Dermis blood vessel endothelial cell (primary cell): ENCODE measurements around the gene BBS1. TPM values are rescaled to one million over a fixed set of nuclear protein-coding genes. Genes with fewer than 3 reads are reported as not detected.
A peak's percentile ranks its signal among the peaks of the same experiment; 100 is the strongest.

ENCODE experiments used
- DNase-seq: peaks from one replicate; pipeline ENCODE4 v3.0.0; 2010
- total RNA-seq: library from RNA; depleted of rRNA; stranded (reverse); fragments of >200 nt; gene quantifications from 2 replicates; pipeline ENCODE4 v1.2.3, GENCODE V29; 2014

BBS1 gene
- total RNA-seq, 1 donor from 2014 or later = 36.8 TPM

DNA sequence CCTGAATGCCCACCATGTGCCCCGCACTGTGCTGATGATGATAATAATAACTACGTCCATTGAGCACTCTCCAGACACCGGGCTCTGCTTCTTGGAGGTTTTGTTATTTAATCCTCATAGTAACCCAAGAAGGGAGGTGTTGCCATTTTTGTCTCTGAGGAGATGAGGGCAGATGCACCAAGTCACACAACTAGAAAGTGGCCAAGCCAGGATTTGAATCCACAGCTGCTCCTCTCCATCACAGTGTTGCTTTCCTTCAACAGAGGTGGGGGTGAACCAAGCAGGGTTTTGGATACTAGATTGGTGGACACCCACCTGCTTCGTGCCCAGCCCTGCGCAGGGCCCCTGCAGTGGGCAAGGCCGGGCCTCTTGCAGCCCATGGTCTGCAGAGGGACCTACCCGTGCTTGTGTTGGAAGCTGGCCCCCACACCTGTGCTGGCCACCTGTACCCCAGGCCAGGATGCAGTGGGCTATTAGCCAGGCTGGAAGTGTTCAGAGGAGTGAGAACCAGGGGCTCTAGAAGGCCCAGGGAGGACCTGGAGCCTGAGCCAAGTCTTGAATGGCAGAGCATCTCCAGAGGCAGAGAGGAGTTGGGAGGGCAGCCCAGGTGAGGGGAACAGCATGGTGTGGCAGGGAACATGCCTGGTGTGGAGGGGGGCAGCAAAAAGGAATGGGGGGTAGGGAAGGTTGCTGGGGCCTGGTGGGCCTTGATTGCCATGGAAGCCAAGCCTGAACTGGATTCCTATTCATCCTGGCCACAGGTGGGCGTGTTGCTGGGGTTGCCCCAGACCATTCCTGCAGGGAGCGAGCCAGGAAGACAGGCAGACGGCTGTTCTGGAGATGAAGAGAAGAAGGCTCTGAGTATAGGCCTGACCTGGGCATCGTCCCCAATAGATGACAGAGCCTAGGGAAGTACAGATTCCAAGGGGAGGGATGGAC, 32.9 kb upstream of the BBS1 start:
- no peak for DNase-seq

DNA sequence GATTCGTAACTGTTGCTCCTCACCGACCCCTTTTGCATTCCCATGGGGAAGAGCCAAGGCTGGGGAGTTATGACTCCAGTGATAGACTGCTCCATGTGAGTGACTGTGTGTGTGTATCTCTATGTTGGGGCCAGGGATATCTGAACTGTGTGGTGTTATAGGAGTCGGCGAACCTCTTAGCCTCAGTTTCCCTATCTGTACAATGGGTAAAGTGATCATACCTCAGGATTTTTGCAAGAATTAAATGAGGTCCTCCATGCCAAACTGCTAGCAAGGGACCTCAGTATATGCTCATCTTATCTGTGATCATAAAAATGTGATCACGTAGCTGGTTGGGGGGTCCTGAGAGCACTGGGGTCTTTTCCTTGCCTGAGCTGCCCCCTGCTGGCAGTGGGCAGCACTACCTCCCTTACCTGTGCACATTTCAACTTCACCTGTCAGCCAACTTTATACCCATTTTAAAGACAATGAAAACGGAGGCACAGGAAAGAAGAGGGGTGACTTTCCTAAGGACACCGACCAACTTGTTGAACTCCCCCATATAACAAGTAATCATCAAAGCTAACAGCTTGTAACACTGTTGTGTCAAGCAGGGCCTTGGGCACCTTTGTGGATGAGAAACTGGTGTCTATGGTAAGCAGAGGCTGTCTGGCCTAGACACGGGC, 31.6 kb upstream of the BBS1 start:
- DNase-seq = peak; percentile 44

DNA sequence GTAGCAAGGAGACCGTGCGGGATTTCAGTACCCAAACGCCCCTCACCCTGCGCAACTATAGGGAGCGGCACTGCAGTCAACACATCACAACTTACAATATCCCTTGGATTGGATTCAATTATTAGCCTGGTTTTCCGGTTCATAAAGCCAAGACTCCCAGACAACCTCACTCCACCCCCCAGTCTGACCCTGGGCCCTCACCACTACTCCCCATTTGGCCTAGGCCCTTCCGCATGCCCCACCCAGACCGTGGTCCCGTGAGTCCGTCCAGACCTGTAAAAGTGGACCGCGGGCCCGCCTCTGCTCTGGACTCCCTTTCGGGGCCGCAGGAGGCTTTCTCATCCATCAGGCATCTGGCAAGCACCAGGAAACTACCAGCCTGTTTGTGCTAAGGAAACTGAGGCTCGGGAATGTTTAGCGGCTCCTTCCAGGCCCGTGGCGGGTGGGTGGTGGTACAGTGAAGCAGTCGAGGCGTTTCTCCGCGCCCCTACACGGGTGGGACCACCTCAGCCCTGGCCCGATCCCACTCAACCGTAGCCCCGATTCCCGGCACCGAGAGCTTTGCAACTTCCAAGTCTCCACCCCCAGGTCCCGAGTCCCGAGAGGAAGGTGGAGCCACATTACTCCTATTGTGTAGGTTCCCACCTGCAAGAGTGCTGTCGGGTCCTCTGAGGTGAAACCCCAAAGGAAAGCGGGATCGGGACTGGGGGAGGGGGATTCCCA, 30.9 kb upstream of the BBS1 start:
- peak; percentile 36 for DNase-seq

DNA sequence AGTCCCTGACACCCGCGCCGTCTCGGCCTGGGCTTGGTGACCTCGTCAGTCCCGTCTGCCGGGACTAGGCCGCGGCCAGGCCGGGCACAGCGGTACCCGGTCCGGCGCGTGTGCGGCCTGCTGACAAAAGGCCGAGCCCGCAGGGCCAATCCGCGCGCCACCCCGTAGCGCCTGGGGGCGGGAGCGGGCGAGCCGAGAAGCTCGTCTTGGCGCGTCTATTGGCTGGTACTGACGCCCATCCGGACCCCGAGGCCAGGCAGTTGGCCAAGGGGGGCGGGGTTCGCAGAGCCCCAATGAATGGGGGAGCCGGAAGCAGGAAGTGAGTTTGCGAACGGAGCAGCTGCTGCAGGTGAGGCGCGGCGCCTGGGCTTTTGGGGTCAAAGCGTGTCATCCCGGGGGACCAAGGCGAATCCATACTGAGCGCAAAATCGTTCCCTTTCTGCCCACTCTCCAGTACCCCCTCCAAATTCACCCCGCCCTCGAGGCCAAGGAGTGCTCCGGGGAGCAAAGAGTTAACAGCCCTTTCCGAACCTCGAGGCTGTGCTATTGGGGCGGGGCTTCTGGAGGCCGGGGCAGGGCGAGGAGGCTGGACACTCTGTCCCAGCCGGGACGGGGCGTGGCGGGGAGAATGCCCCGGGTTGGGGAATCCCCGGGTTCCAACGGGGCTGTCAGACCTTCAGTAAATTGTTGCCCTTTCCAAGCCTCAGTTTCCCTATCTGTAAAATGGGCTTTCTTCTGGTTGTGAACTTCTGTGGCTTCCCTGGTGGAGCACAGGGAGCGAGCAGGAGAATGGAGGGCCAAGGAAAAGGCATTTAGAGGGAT, 30.1 kb upstream of the BBS1 start, which contains the start of gene DPP3:
Gene DPP3 (plus strand): TSS at position 318 of the 822 bp plus-strand sequence. CDS start 1,767 bp downstream, outside the sequence.
- peak; percentile 98 for DNase-seq

DNA sequence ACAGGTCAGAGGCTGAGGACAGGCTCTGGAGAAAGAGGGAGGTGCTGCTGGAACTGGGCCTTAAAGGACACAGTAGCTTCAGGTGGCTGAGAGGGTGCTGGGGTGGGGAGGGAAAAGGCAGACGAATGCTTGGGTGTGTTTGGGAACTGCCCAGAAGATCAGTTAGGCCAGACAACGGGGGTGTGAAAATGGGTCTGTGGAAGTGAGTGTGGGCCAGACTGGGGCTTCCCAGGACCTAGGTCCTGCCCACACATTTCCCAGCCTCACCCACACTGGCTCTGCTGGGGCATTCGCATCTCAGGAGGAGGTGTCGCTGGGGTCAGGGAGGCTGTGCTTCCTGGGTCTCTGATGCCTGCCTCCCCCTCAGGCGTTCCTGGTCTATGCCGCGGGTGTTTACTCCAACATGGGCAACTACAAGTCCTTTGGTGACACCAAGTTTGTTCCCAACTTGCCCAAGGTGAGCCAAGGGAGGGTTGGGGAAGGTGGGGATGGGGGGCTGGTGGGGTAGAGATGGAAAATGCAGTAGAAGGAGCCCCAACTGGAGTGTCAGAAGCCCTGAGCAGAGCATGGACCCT, 25.5 kb upstream of the BBS1 start:
- DNase-seq = no peak

DNA sequence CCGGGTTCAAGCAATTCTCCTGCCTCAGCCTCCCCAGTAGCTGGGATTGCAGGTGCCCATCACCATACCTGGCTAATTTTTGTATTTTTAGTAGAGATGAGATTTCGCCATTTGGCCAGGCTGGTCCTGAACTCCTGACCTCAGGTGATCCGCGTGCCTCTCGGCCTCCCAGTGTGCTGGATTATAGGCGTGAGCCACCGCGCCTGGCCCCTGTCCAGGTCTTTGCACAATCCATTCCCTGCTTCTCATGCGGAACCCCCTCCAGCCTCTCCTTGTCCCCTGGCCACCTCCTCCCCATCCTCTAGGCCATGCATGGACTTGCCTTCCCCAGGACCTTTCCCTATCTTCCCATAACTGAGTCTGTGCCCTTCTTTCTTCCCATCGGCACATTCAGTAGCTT, 21.5 kb upstream of the BBS1 start:
- DNase-seq = no peak

DNA sequence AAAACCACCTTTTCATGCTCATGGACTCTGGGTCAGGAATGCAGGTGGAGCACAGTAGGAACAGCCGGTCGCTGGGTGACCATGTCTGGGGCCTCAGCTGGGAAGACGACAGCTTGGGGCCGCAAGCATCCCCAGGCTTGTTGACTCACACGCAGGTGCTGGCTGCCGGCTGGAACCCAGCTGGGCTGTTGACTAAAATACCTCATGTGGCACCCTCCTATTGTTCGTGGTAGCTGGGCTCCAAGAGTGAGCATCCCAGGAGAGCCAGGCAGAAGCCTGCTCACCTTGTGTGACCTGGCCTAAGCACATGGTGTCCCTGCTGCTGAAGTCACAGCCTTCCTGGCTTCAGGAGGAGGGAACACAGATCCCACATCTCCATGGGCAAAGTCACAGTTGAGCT, 20.8 kb upstream of the BBS1 start:
- DNase-seq = no peak

DNA sequence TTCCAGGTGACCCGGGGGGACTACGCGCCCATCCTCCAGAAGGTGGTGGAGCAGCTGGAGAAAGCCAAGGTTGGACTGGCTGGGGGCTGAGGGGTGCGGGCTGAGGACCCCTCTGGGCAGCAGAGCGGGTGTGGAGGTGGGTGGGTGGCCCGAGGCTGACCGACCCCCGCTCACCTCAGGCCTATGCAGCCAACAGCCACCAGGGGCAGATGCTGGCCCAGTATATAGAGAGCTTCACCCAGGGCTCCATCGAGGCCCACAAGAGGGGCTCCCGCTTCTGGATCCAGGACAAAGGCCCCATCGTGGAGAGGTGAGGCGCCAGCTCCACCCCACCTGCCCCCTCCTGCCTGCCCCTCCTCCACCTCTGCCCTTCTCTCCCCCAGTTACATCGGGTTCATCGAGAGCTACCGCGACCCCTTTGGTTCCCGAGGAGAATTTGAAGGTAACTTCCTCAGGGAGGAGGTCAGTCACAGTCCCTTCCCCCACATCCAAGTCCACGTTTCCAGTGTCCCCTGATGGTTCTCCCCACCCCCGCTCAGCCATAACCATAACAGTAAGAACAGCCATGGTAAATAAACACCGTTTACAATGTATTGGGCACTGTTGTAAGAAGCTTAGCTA, 19.0 kb upstream of the BBS1 start:
- no peak for DNase-seq

DNA sequence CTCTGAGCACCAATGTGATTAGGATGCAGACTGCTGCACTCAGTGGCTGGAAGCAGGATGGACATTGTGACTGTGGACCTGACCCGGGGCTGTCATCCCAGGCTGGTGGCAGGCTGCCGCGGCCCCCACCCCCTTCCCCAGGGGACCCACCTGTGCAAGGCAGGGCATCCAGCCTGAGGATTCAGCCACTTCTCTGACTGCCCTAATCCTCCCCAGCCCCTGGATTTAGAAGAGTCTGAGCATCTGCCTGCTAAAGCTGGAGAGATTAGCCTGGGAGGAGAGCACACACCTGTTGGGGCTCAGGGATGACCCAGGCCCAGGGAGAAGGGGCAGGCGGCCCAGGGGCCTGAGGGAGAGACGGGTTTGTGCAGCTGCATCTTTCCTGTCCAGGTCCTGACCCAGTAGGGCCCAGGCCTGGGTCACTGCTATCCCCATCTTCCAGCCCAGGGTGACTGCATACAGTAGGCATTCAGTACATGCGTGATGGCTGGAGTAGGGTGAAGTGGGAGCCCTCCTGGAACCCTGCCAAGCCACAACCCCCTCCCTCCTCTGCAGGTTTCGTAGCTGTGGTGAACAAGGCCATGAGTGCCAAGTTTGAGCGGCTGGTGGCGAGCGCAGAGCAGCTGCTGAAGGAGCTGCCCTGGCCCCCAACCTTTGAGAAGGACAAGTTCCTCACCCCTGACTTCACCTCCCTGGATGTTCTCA, 18.1 kb upstream of the BBS1 start:
- no peak for DNase-seq

DNA sequence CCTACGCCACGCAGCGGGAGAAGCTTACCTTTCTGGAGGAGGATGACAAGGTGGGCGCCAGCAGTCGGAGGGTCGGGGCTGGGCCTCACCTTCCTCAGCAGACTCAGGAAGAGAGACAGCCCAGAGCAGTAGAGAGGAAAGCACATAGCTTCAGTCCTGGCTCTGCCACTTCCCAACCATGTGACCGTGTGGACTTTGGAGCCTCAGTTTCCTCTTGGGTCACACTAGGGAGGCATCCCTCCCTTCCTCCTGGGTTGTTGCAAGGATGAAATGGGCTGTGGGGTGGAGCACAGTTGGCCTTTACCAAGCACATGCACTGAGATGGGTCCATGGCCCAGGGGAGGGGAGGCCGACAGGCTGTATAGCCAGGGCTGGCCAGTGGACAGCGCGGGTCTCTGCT, 17.3 kb upstream of the BBS1 start:
- DNase-seq = no peak

DNA sequence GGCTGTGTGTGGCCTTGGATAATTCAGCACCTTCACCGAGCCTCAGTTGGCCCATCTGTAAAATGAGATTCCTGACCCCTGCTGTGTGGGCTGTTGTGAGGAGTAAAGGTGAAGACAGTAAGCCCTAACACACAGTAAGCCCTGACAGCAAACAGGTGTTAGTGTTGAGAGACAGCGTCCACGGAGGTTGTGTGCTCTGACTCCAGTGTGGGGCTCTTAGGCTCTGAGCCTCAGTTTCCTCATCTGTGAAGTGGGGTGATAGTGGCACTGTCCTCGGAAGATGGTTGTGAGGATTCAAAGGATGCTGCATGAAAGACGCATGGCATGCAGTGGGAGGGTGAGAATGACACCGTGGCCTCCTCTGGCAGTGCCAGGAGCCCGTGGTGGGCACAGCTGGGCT, 16.0 kb upstream of the BBS1 start:
- no peak for DNase-seq

DNA sequence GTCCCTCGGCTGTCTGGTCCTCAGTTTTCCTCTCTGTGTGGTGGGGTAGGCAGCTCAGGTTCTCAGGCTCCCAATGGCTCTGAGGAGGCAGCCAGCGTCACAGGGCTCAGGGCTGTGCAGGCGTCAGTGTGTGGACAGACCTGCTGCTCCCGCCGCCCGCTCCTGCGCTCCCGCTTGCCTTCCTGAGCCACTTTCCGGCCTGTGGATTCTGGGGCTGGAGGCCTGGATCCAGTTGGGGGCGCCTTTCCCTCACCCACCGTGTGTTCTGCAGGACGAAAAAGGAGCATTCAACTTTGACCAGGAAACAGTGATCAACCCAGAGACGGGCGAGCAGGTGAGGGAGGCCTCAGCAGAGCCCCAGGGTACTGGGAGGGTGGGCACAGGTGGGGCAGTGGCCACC, 15.5 kb upstream of the BBS1 start:
- no peak for DNase-seq

DNA sequence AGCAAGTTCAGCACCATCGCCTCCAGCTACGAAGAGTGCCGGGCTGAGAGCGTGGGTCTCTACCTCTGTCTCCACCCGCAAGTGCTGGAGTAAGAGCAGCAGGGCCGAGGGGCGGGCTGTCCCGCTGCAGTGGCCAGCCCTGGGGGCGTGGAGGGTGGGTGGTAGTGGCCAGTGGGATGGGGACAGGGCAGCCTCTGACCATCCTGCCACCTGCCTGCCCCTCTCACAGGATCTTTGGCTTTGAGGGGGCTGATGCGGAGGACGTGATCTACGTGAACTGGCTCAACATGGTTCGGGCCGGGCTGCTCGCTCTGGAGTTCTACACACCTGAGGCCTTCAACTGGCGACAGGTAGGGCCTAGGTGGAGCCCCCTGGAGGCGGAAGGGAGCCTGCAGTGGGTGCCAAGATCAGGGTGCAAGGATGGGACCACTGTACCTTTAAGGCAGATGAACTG, 15.0 kb upstream of the BBS1 start:
- no peak for DNase-seq

DNA sequence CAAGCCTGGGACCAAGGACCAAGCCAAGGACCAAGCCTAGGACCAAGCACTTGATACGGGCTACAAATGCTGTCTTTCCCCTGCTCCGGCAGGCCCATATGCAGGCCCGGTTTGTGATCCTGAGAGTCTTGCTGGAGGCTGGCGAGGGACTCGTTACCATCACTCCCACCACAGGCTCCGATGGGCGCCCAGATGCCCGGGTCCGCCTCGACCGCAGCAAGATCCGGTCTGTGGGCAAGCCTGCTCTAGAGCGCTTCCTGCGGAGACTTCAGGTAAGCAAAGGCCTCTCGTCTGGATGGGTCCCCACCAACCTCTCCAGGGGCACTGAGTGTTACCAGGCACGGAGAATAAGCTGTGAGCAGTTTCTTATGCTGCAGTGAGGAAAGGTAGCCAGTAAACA, 13.2 kb upstream of the BBS1 start:
- no peak for DNase-seq

DNA sequence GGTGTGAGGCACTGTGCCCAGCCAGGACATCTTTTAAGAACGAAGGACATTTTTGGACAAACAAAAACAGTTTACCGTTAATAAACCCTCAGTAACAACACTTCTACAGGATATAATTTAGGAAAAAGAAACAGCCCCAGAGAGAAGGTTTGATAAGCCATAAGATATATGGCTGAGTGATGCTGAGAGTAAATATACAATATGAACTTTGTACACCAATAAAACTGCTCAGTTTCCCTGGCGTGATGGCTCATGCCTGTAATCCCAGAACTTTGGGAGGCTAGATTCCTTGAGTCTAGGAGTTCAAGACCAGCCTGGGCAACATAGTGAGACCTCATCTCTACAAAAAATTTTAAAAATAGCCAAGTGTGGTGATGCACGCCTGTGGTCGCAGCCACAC, 11.9 kb upstream of the BBS1 start:
- DNase-seq = no peak

DNA sequence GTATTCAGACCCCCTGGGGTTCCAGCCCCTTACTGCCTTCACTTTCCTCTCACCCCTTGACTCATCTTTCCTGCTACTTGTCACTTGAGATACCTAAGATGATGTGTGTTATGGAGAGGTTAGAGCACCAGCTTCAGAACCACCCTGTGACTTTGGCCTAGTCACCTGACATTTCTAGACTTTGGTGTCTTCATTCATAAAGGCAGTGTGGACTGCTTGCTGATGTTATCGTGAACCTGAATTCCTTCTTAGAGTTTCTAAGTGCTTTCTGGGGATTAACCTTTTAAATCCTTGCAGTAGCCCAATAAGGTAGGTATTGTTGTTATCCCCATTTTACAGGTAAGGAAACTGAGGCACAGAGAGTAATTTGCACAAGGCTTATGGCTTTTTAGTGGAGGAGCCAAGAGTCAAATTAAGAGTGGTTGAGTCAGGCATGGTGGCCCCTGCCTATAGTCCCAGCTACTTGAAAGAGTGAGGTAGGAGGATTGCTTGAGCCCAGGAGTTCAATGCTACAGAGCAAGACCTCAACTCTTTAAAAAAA, 5.1 kb upstream of the BBS1 start:
- DNase-seq = no peak

DNA sequence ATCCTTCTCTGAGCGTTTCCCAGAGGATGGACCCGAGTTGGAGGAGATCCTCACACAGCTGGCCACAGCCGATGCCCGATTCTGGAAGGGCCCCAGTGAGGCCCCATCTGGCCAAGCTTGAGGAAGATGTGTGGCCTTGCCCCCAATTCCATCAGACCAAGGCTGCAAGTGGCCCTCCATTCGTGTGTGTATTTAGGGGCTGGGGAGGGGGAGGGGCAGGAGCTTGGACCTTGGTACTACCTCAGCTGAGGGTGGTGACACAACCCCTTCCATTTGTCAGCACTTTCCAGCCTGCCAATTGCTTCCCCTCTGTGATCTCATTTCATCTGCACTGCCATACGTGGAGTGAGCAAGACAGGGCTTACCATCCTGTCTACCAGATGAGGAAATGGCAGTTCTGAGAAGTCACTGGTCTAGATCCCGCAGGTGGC, 1.3 kb upstream of the BBS1 start:
- DNase-seq = no peak

DNA sequence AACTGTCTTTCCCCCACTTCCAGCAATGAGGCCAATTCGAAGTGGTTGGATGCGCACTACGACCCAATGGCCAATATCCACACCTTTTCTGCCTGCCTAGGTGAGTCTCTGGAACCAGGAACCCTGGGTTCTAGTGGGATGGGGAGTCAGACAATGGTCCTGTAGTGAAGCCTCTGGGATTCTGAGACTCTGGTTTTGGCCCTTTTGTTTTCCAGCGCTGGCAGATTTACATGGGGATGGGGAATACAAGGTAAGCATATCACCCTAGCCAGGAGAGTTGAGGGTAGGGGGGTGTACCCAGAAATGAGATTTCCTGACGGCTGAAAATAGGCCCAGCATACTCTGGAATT, 530 bp downstream of the BBS1 start:
- no peak for DNase-seq

DNA sequence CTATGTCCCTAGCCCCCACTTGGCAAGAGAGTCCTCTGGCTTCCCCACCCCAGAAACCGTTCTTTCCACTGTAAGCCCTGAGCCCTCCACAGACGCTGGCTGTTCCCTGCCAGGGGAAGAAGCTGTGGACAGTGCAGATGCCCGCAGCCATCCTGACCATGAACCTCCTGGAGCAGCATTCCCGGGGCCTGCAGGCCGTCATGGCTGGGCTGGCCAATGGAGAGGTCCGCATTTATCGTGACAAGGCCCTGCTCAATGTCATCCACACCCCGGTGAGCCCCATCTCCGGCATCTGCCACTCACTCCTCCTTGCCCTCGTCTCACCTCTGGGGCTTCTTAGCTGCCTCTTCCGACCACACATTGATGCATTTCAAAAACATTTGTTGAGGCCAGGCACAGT, 13.2 kb downstream of the BBS1 start:
- no peak for DNase-seq

DNA sequence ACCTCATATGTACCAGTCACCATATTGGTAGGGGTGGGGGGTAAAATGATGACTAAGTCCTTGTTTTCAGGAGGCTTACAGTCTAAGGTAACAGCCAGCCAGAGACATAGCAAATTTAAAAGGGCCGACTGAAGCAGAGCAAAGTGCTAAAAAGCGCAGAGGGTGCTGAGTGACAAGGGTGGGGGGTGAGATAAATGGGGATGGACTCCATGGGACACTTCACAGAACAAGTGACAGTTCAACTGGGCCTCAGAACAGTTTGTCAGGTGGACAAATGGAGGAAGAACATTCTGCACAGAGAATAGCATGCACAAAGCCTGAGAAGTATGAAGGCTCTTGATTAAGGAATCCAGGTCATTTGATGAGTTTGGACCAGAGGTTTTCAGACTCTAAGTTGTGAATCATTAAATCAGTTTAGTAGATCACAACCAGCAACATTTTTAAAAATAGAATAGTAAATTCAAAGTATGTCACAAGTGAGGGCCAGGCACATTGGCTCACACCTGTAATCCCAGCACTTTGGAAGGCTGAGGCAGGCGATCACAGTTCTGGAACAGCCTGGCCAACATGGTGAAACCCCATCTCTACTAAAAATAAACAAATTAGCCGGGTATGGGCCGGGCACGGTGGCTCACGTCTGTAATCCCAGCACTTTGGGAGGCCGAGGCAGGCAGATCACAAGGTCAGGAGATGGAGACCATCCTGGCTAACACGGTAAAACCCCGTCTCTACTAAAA, 14.0 kb downstream of the BBS1 start:
- no peak for DNase-seq
